Skin epidermis (tissue), 12 donors: ENCODE measurements around the gene ATF6.

Experiments
- H3K27ac ChIP-seq, 21 experiments: fragments of 200-600 bp; sonication (generic) in 11 of 21; one replicate each; pipeline ENCODE4 v1.5.0; 2020; ENCODE audit warnings: mild to moderate bottlenecking in 3 of 21, inconsistent platforms in 2 of 21, moderate library complexity in 2 of 21
- H3K4me3 ChIP-seq, 7 experiments: fragments of 200-600 bp; sonication (generic) in 2 of 7; one replicate each; pipeline ENCODE4 v1.5.0; 2020; ENCODE audit warnings: inconsistent platforms in 2 of 7, mild to moderate bottlenecking in 2 of 7, moderate library complexity in 1 of 7

ATF6 gene

GRCh38 chr1:162004441-162004950 lies 238.4 kb downstream of the ATF6 start:
- Histone ChIP-seq H3K27ac (peak overlapping the region in 18 of 21 experiments; percentile 20 to 89 (median 69)), H3K4me3 (no peak overlapping the region)

- H3K4me3 ChIP-seq, result no peak overlapping the region
- no peak overlapping the region for H3K27ac ChIP-seq
Measured at GRCh38 chr1:162006081-162006480, 240.0 kb downstream of the ATF6 start.

GRCh38 chr1:162007466-162007865 lies 241.3 kb downstream of the ATF6 start:
- no peak overlapping the region for H3K27ac ChIP-seq

GRCh38 chr1:162008799-162009198 lies 242.7 kb downstream of the ATF6 start:
- H3K4me3 ChIP-seq, result no peak overlapping the region
- no peak overlapping the region for H3K27ac ChIP-seq

More at GRCh38 chr1:162007466-162007865, 241.3 kb downstream of the ATF6 start:
- no peak overlapping the region for H3K4me3 ChIP-seq

GRCh38 chr1:162009501-162010174 lies 243.5 kb downstream of the ATF6 start:
- Histone ChIP-seq H3K27ac (no peak overlapping the region), H3K4me3 (no peak overlapping the region)

- H3K4me3 ChIP-seq, result no peak overlapping the region
- no peak overlapping the region for H3K27ac ChIP-seq
Measured at GRCh38 chr1:162010175-162010506, 244.0 kb downstream of the ATF6 start.

- no peak overlapping the region for H3K4me3 ChIP-seq
- H3K27ac ChIP-seq, result no peak overlapping the region
Measured at GRCh38 chr1:162011337-162012012, 245.4 kb downstream of the ATF6 start.

- Histone ChIP-seq H3K27ac (no peak overlapping the region), H3K4me3 (no peak overlapping the region)
Measured at GRCh38 chr1:162013289-162013688, 247.2 kb downstream of the ATF6 start.
